Large intestine (tissue), 3 donors: ENCODE data around the gene GSTK1. TPM values are rescaled to one million over a fixed set of nuclear protein-coding genes. Genes with fewer than 3 reads are reported as not detected.

ENCODE experiments used
- DNase-seq, 2 donors: peaks; one replicate each; pipeline versions ENCODE4 v3.0.0 to v3.0.0-alpha.2; 2013
- H3K27ac ChIP-seq: one replicate; pipeline ENCODE4 v1.5.1; 2013; ENCODE audit warnings: low read length
- H3K27me3 ChIP-seq: 2 replicates; pipeline ENCODE4 v1.6.1; 2013; ENCODE audit warnings: low read length; ENCODE audit not compliant: control insufficient read depth, insufficient read depth
- H3K36me3 ChIP-seq: 2 replicates; pipeline ENCODE4 v1.6.1; 2013; ENCODE audit warnings: low read length; ENCODE audit not compliant: control insufficient read depth, insufficient read depth
- H3K4me1 ChIP-seq: one replicate; pipeline ENCODE4 v1.6.1; 2013; ENCODE audit warnings: low read length; ENCODE audit not compliant: control insufficient read depth, insufficient read depth
- H3K4me3 ChIP-seq: one replicate; pipeline ENCODE4 v1.5.1; 2013; ENCODE audit warnings: low read length
- H3K9me3 ChIP-seq: one replicate; pipeline ENCODE4 v1.6.1; 2013; ENCODE audit warnings: mild to moderate bottlenecking, low read depth, low read length, moderate library complexity; ENCODE audit not compliant: control insufficient read depth
- WGBS: methylation state at CpG from one replicate; pipeline ENCODE4 v1.1.5; 2013; ENCODE audit warnings: low lambda C conversion rate; ENCODE audit not compliant: insufficient coverage; 5-methylcytosine and 5-hydroxymethylcytosine counted together
- polyA plus RNA-seq: library from polyadenylated mRNA; unstranded; fragments of 120-200 nt; gene quantifications from one replicate; pipeline ENCODE4 v1.2.1, GENCODE V29; 2013

GSTK1 gene
- polyA plus RNA-seq, 1 donor, result 325 TPM

DNA sequence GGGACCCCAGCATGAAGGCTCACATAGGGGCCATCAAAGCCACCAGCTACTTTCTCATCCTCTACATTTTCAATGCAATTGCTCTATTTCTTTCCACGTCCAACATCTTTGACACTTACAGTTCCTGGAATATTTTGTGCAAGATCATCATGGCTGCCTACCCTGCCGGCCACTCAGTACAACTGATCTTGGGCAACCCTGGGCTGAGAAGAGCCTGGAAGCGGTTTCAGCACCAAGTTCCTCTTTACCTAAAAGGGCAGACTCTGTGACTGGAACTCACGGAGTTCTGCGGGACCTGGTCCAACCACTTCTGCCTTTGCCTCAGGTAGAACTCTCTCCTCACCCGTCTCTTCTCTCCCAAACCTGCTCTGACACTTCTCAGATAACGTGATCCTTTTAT is 40.5 kb upstream of the GSTK1 start:
- no CpG with 5 or more reads among the region's 7 CpGs for WGBS
- H3K27ac ChIP-seq, result no peak overlapping the region
- no peak for DNase-seq

DNA sequence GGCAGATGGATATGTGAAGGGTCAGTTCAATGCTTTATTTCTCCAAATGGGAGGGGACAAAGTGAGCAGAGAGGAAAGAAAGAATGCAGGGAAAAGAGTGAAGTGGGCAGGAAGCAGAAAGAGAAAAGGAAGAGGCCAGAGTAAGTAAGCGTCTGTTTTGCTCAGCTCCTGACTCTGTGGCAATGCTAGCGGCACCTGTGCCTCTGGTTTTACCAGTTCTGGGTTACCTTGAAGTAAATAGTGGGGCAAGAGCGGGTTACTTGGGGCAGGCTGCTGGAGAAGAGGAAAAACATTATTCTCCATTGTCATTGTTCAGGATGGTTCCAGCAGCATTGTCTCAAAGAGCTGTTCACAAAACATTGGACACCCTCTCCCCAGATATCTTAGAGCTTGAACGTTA is 39.5 kb upstream of the GSTK1 start:
- WGBS, result no CpG with 5 or more reads among the region's 4 CpGs
- Histone ChIP-seq H3K4me1 (no peaks in the 10 kb centered on the region), H3K4me3 (no peak overlapping the region), H3K36me3 (no peaks in the 10 kb centered on the region), H3K27ac (no peak overlapping the region), H3K9me3 (no peaks in the 10 kb centered on the region), H3K27me3 (peaks cover 3% of the 10 kb centered on the region)
- DNase-seq, result no peak

More for the DNA sequence above, 40.5 kb upstream of the GSTK1 start:
- Histone ChIP-seq H3K9me3 (no peaks in the 10 kb centered on the region), H3K36me3 (no peaks in the 10 kb centered on the region), H3K4me3 (no peak overlapping the region), H3K4me1 (no peaks in the 10 kb centered on the region), H3K27me3 (peaks cover 3% of the 10 kb centered on the region)

DNA sequence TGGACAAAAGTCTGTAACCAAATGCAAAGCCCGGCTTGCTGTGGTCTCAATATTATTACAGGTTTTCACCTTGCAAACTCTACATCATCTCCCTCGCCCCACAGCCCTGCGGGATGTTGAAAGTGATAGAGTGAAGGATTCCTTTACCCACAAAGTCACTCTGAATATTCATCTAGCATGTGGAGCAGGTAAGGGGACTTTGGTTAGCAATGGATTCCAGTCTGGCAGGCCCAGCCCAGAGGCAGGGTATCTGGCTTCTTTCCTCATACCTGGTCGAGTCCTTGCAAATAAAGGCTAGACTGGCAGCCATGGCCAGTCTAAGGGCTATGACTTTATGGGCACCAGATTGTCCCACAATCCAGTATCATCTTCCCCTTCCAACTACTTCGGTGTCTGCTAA is 38.2 kb upstream of the GSTK1 start:
- peaks cover 3% of the 10 kb centered on the region for H3K27me3 ChIP-seq
- no peak overlapping the region for H3K27ac ChIP-seq
- H3K4me1 ChIP-seq, result no peaks in the 10 kb centered on the region
- H3K9me3 ChIP-seq, result no peaks in the 10 kb centered on the region
- no CpG with 5 or more reads among the region's 5 CpGs for WGBS
- no peaks in the 10 kb centered on the region for H3K36me3 ChIP-seq
- H3K4me3 ChIP-seq, result no peak overlapping the region
- no peak for DNase-seq

DNA sequence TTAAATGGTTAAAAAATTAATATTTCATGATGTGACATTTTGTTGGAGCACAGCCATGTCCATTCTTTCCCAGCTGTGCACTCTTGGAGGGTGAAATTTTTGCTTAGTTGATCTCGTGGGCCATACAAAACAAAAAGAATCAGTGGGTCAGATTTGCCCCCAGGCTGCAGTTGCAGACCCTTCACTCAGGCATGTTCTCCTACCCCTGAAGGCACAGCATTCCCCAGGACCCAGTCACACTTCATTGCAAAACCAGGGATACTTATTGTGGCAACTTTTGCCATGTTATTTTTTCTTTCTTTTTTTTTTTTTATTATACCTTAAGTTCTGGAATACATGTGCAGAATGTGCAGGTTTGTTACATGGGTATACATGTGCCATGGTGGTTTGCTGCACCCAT is 35.4 kb upstream of the GSTK1 start:
- H3K4me1 ChIP-seq, result no peaks in the 10 kb centered on the region
- H3K4me3 ChIP-seq, result no peak overlapping the region
- H3K36me3 ChIP-seq, result no peaks in the 10 kb centered on the region
- DNase-seq, result no peak
- WGBS, result no CpG with 5 or more reads among the region's 1 CpG
- H3K9me3 ChIP-seq, result peaks cover 8% of the 10 kb centered on the region
- peaks cover 3% of the 10 kb centered on the region for H3K27me3 ChIP-seq
- no peak overlapping the region for H3K27ac ChIP-seq

DNA sequence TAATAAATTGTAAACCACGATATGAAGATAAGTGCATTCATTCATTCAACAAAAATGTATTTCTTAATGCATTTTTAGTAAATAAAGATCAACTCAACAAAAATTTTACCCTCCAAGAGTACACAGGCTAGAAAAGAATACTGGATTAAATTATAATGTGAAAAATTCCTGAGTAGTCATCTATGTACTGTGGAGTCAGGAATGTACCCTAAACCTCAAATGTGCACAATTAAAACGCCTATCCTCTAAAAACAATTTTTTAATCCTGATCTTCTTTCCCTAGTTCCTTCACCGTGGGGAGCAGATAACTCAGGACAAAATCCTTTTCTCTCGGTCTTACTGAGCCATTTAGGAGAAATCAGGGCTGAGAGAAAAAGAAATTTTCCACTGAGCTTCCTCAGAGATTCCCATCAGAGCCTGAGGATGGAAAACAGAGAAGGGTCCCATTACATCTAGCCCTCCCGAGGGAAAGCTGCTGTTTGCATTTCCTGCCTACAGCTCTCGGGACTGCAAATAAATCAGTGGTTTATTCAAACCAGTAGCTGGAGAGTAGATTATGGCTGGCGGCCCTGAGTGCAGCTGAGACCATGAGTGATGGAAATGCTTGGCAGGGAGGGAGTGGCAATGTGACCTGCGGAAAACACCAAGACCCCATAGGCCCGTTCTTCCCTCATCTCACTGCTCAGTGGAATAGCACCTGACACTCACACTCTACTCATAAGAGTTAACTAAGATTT is 34.0 kb upstream of the GSTK1 start:
- H3K4me1 ChIP-seq, result no peaks in the 10 kb centered on the region
- H3K27ac ChIP-seq, result no peak overlapping the region
- WGBS, result 60% methylated on average over 2 of the region's 9 CpGs
- peaks cover 8% of the 10 kb centered on the region for H3K9me3 ChIP-seq
- DNase-seq, result peak in 1 of 2 donors; percentile 6
- no peak overlapping the region for H3K4me3 ChIP-seq
- H3K27me3 ChIP-seq, result no peaks in the 10 kb centered on the region
- no peaks in the 10 kb centered on the region for H3K36me3 ChIP-seq

DNA sequence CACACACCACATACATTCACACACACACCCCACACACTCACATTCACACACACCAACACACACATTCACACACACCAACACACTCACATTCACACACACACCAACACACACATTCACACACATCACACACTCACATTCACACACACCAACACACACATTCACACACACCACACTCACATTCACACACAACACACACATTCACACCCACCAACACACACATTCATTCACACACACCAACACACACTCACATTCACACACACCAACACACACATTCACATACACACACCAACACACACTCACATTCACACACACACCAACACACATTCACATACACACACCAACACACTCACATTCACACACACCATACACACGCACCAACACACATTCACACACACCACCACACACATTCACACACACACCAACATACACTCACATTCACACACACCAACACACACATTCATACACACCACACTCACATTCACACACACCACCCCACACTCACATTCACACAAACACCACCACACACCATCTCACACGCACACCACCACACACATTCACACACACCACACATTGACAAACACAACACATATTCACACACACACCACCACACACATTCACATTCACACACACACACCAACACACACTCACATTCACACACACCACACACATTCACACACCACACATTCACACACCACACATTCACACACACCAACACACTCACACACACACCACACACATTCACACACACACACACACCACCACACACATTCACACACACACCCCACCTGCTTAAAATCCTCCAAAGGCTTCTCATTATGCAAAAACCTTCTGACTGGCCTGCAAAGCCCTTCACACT is 32.4 kb upstream of the GSTK1 start:
- no peaks in the 10 kb centered on the region for H3K27me3 ChIP-seq
- H3K9me3 ChIP-seq, result peaks cover 8% of the 10 kb centered on the region
- DNase-seq, result no peak
- no peak overlapping the region for H3K27ac ChIP-seq
- no CpG with 5 or more reads among the region's 2 CpGs for WGBS
- H3K36me3 ChIP-seq, result no peaks in the 10 kb centered on the region
- no peak overlapping the region for H3K4me3 ChIP-seq
- H3K4me1 ChIP-seq, result no peaks in the 10 kb centered on the region

DNA sequence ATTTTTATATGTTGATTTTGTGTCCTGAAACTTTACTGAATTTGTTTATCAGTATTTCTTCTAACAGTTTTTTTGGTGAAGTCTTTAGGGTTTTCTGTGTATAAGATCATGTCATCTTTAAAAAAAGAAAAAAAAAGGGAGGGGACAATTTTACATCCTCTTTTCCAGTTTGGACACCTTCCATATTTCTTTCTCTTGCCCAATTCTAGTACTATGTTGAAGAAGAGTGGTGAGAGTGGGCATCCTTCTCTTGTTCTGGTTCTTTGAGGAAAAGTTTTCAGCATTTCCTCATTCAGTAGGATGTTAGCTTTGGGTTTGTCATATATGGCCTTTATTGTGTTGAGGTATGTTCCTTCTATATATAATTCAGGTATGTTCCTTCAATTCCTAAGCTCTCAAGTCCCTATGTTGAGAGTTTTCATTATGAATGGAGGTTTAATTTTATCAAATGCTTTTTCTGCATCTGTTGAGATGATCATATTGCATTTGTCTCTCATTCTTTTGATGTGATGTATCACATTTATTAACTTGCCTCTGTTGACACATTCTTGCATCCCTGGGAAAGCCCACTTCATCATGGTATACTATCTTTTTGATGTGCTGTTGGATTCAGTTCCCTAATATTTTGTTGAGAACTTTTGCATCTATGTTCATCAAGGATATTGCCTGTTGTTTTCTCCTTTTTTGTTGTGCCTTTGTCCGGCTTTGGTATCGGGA is 29.3 kb upstream of the GSTK1 start:
- Histone ChIP-seq H3K4me3 (no peak overlapping the region), H3K9me3 (peaks cover 8% of the 10 kb centered on the region), H3K4me1 (no peaks in the 10 kb centered on the region), H3K27me3 (no peaks in the 10 kb centered on the region), H3K36me3 (no peaks in the 10 kb centered on the region), H3K27ac (no peak overlapping the region)
- DNase-seq, result no peak
- no CpG with 5 or more reads among the region's 2 CpGs for WGBS

DNA sequence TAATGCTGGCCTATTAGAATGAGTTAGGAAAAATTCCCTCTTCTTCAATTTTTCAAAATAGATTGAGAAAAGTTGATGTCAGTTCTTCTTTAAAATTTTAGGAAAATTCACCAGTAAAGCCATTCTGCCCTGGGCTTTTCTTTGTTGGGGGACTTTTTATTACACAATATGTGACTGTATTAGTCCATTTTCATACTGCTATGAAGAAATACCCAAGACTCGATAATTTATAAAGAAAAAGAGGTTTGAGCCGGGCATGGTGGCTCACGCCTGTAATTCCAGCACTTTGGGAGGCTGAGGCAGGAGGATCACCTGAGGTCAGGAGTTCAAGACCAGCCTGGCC is 28.7 kb upstream of the GSTK1 start:
- no CpG with 5 or more reads among the region's 3 CpGs for WGBS
- Histone ChIP-seq H3K27ac (no peak overlapping the region), H3K36me3 (no peaks in the 10 kb centered on the region)

DNA sequence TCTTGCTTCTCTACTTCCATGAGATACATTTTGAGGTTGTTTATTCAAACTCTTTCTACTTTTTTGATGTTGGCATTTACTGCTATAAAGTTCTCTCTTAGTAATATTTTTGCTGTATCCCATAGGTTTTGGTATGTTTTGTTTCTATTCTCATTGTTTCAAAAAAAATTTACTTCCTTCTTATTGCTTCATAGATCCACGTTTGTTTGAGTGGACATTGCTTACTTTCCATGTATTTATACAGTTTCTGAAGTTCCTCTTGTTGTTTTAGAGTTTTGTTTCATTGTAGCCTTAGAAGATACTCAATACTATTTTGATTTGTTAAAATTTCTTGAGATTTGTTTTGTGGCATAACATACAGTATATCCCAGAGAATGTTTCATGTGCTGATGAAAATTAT is 27.7 kb upstream of the GSTK1 start:
- no peaks in the 10 kb centered on the region for H3K27me3 ChIP-seq
- no peak overlapping the region for H3K4me3 ChIP-seq
- 38% methylated on average over 1 of the region's 1 CpG for WGBS

More for the DNA sequence above, 28.7 kb upstream of the GSTK1 start:
- H3K4me1 ChIP-seq, result no peaks in the 10 kb centered on the region
- H3K4me3 ChIP-seq, result no peak overlapping the region
- DNase-seq, result no peak
- no peaks in the 10 kb centered on the region for H3K27me3 ChIP-seq
- peaks cover 8% of the 10 kb centered on the region for H3K9me3 ChIP-seq

DNA sequence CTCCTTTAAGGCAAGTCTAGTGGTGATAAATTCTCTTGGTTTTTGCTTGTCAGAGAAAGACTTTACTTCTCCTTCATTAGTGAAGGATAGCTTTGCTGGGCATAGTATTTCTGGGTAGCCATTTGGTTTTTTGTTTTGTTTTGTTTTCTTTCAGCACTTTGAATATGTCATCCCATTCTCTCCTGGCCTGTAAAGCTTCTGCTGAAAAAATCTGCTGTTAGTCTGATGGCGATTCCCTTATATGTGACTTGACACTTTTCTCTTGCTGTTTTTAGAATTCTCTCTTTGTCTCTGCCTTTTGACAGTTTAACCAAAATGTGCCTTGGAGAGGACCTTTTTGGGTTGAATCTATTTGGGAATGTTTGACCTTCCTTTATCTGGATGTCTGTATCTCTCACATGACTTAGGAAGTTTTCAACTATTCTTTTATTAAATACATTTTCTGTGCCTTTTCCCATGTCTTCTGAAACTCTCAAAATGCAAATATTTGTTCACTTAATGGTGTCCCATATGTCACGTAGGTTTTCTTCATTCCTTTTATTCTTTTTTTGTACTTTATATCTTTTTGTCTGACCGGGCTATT is 26.7 kb upstream of the GSTK1 start:
- no peaks in the 10 kb centered on the region for H3K4me1 ChIP-seq
- H3K27ac ChIP-seq, result no peak overlapping the region
- H3K27me3 ChIP-seq, result no peaks in the 10 kb centered on the region
- no peak overlapping the region for H3K4me3 ChIP-seq
- no peak for DNase-seq
- no peaks in the 10 kb centered on the region for H3K36me3 ChIP-seq
- H3K9me3 ChIP-seq, result no peaks in the 10 kb centered on the region
- WGBS, result 79% methylated on average over 2 of the region's 3 CpGs

More for the DNA sequence above, 27.7 kb upstream of the GSTK1 start:
- H3K27ac ChIP-seq, result no peak overlapping the region
- H3K9me3 ChIP-seq, result peaks cover 6% of the 10 kb centered on the region
- H3K36me3 ChIP-seq, result no peaks in the 10 kb centered on the region
- no peaks in the 10 kb centered on the region for H3K4me1 ChIP-seq
- DNase-seq, result no peak
